LNCAP (cell line): ENCODE results near the gene NAV2.

ENCODE experiments used
- TF ChIP-seq, protein P1 (sequence below): fragments of 450-650 bp; IDR thresholded peaks from 2 replicates; pipeline ENCODE4 v1.5.1; 2017; ENCODE audit warnings: mild to moderate bottlenecking

The NAV2 gene

GRCh38 chr11:19995145-19995544 is 282.5 kb downstream of the NAV2 start:
- TF ChIP-seq, protein P1, sequence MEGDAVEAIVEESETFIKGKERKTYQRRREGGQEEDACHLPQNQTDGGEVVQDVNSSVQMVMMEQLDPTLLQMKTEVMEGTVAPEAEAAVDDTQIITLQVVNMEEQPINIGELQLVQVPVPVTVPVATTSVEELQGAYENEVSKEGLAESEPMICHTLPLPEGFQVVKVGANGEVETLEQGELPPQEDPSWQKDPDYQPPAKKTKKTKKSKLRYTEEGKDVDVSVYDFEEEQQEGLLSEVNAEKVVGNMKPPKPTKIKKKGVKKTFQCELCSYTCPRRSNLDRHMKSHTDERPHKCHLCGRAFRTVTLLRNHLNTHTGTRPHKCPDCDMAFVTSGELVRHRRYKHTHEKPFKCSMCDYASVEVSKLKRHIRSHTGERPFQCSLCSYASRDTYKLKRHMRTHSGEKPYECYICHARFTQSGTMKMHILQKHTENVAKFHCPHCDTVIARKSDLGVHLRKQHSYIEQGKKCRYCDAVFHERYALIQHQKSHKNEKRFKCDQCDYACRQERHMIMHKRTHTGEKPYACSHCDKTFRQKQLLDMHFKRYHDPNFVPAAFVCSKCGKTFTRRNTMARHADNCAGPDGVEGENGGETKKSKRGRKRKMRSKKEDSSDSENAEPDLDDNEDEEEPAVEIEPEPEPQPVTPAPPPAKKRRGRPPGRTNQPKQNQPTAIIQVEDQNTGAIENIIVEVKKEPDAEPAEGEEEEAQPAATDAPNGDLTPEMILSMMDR = no peak

DNA sequence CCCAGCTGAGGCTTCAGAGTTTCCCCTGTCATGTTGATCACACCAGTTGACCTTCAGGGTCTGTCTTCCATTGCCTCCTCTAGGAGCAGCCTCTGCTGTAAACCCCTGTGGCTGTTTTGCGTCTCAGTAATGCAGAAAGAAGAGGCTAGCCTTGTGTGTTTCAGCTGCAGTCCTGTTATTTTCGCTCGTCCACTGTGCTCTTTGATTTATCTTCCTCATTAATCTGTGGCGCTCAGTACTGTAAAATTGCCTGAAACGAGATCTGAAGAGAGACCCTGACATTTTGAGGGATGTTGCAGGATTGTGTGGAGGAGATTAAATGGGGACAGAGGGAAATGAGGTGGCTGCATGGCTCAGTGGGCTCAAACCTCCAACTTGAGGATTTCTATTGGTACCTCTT is 283.9 kb downstream of the NAV2 start:
- TF ChIP-seq, protein P1 = no peak

GRCh38 chr11:20000022-20000350 is 287.3 kb downstream of the NAV2 start:
- TF ChIP-seq, protein P1 = no peak

DNA sequence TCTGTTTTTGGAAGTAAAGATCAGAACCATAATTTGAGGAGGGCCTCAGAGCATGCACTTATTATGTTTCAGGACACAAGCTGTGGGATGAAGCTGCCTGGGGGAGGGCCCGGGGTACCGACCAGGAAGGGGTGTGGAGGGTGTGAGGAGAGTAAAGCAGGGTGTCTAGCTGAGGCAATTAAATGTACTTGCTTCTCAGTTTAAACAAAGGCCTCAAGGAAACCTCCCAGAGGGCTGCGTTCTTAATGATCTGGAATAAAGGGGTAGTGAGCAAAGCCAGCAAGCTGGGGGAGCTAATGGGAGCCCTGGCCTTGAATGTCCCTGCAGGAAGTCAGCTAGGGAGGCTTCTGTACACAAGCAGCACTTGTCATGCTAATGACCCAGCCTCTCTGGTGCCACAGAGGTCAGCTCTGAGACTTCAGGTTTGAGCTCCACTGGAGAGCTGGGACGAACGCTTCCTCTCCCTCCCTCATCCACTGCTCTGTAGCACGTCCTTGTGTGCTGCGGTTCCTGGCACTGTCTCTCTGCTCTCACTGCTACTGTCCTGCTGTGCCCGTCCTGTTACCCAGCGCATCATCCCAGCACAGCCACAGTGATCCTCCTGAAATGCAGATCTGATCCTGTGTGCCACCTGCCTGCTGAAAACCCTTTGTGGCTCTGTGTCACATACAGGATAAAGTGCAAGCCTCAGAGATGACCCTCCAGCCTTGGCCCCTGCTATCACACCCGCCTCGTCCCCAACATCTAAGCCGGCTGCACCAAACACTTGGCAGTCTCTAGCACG is 287.9 kb downstream of the NAV2 start:
- TF ChIP-seq, protein P1 = no peak

DNA sequence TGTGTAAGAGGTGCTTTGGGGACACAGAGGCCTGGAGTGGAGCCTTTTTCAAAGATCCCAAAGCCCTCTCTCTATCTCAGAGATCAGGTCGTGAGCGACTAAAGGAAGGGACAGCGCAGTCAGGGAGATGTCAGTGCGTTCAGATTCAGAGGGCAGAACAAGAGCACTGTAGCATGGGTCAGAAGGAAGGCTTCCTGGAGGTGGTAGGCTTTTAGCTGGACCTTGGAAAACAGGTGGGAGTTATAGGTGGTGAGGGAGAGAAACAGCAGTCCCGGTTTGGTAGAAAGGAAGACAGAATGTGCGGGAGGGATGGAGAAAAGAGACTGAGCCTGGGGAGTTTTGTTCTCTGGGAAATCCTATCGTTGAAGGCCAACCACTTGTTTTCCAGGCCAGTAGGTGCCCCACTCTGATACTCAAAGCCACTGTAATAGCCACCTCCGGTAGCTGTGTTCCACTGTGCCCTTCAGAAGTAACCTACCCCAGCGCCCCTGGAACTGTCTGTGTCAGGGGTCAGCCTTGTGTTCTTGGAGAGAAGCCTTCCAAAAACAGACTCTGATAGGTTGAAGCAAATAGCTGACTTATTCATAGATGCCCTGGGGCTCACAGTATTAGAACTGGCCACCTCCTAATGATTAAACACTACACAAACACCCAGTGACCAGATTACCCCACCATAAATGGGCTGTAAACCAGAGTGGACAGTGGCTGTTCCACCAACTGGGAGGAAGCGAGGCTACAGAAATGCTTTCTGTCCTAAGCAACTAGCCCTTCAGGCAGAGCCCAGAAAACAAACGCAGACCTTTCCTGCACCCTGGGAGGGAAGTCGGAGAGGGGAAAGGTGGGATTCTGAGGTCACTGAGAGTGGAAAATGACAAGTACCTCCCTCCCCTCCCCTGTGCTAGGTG is 289.9 kb downstream of the NAV2 start:
- TF ChIP-seq, protein P1 = no peak

DNA sequence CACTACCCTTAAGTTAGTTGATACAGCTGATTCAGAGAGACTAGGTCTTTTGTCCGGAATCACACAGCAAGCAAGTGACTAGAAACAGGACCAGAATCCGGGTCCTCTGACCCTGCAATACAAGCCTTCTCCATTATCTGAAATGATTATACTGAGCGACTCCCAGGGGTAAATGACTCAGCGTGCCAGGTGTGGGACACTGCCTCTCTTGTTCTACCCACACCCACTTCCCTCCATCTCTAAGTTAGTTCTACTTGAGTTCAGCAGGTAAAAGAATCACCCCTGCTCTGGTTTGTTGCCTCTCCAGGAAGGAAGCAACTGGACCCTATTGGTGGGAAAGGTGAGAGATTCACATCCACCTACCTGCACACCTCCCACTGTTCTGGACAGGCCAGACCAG is 290.7 kb downstream of the NAV2 start:
- TF ChIP-seq, protein P1 = no peak

GRCh38 chr11:20004866-20005265 is 292.2 kb downstream of the NAV2 start:
- TF ChIP-seq, protein P1 = no peak
